ENCODE data around the gene SYPL1.

DNA sequence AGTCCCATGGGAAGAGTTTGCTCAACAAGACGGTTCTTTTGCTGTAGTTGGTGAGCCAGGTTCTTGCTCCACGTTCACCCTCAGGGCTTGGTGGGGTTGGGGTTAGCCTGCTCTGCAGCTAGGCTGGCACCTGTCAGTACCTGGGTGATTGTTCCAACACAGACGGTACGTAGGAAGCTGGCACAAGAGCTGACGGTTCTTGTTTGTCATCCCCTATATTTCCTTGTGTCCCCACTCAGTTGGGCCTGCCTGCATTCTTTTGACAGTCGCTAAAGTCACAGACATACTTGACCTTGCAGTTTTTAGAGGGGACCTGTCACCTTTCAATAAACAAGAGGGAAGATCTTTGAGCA, 40.2 kb upstream of the SYPL1 start:
- TF ChIP-seq, protein P1, sequence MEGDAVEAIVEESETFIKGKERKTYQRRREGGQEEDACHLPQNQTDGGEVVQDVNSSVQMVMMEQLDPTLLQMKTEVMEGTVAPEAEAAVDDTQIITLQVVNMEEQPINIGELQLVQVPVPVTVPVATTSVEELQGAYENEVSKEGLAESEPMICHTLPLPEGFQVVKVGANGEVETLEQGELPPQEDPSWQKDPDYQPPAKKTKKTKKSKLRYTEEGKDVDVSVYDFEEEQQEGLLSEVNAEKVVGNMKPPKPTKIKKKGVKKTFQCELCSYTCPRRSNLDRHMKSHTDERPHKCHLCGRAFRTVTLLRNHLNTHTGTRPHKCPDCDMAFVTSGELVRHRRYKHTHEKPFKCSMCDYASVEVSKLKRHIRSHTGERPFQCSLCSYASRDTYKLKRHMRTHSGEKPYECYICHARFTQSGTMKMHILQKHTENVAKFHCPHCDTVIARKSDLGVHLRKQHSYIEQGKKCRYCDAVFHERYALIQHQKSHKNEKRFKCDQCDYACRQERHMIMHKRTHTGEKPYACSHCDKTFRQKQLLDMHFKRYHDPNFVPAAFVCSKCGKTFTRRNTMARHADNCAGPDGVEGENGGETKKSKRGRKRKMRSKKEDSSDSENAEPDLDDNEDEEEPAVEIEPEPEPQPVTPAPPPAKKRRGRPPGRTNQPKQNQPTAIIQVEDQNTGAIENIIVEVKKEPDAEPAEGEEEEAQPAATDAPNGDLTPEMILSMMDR (tag by site-specific recombination; IDR thresholded peaks at IDR 0.05), result no peak
- TF ChIP-seq TCF7L2 (IDR thresholded peaks at IDR 0.05; ENCODE audit: borderline replicate concordance, low read depth, low read length) (no peak), ZNF776 (tag by site-specific recombination; IDR thresholded peaks at IDR 0.05; ENCODE audit: borderline replicate concordance) (no peak), YY1 (tag by site-specific recombination; IDR thresholded peaks at IDR 0.05) (no peak), ZNF366 (tag by site-specific recombination; conservative IDR thresholded peaks at IDR 0.05) (no peak)
- TF ChIP-seq, protein P2, sequence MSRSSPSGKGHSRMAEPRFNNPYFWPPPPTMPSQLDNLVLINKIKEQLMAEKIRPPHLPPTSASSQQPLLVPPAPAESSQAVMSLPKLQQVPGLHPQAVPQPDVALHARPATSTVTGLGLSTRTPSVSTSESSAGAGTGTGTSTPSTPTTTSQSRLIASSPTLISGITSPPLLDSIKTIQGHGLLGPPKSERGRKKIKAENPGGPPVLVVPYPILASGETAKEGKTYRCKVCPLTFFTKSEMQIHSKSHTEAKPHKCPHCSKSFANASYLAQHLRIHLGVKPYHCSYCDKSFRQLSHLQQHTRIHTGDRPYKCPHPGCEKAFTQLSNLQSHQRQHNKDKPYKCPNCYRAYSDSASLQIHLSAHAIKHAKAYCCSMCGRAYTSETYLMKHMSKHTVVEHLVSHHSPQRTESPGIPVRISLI (tag by site-specific recombination; IDR thresholded peaks at IDR 0.05), result no peak
- TF ChIP-seq, protein P3, sequence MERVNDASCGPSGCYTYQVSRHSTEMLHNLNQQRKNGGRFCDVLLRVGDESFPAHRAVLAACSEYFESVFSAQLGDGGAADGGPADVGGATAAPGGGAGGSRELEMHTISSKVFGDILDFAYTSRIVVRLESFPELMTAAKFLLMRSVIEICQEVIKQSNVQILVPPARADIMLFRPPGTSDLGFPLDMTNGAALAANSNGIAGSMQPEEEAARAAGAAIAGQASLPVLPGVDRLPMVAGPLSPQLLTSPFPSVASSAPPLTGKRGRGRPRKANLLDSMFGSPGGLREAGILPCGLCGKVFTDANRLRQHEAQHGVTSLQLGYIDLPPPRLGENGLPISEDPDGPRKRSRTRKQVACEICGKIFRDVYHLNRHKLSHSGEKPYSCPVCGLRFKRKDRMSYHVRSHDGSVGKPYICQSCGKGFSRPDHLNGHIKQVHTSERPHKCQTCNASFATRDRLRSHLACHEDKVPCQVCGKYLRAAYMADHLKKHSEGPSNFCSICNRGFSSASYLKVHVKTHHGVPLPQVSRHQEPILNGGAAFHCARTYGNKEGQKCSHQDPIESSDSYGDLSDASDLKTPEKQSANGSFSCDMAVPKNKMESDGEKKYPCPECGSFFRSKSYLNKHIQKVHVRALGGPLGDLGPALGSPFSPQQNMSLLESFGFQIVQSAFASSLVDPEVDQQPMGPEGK (tag by site-specific recombination; IDR thresholded peaks at IDR 0.05), result no peak

Measured in HEK293 (cell line).